HG03565 (cell line): ENCODE data around the gene MKI67.
"Not testable (repeated sequence)": the region's sequence is repeated elsewhere in the genome, so short reads cannot be mapped to it uniquely, and the experiment has no call there.

Source experiments
- ATAC-seq: cut with Tn5 transposase; IDR thresholded peaks from one replicate; pipeline ENCODE4 v1.9.1; 2021; ENCODE audit warnings: mild to moderate bottlenecking, moderate library complexity; ENCODE audit not compliant: unreplicated experiment

The MKI67 gene

GRCh38 chr10:128150561-128150960, 24.3 kb upstream of the MKI67 start:
- no peak for ATAC-seq

GRCh38 chr10:128150045-128150493, 23.8 kb upstream of the MKI67 start:
- ATAC-seq: peak; percentile 73

DNA sequence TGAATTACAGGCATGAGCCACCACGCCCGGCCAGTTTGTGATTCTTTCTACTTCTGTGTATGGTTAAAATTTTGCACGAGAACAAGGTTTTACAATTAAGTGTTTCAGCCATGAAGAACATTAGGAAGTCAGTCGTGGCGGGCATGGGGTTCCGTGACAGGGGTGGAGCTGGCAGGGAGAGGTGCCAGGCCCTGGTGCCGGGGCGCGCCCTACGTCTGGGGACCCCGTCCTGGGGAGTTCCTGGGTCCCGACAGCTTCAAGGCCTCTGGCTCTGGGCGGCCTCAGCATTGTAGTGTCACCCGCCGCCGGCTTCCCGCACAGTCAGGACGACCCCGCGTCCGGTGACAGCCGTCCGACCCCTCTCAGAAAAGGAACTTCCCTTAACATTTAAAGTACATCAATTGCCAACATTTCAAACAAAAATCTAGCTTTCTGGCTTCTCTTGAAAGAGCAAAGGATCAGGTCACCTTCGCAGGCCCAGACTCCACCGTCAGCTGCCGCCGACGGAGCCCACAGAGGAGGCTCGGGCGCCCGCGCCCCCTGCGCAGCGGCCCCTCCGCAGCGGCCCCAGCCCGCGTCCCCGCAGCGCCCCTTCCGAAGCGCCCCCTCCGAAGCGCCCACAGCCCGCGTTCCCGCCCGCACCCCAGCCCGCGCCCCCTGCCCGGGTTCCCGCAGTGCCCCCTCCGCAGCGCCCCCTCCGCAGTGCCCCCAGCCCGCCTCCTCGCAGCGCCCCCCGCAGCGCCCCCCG, 23.2 kb upstream of the MKI67 start:
- ATAC-seq: no peak

- no peak for ATAC-seq
These were observed 21.4 kb upstream of the MKI67 start for GRCh38 chr10:128147669-128148068.

GRCh38 chr10:128147064-128147463, 20.8 kb upstream of the MKI67 start:
- peak; percentile 61 for ATAC-seq

- ATAC-seq: no peak
These were observed 18.3 kb upstream of the MKI67 start for GRCh38 chr10:128144547-128144946.

DNA sequence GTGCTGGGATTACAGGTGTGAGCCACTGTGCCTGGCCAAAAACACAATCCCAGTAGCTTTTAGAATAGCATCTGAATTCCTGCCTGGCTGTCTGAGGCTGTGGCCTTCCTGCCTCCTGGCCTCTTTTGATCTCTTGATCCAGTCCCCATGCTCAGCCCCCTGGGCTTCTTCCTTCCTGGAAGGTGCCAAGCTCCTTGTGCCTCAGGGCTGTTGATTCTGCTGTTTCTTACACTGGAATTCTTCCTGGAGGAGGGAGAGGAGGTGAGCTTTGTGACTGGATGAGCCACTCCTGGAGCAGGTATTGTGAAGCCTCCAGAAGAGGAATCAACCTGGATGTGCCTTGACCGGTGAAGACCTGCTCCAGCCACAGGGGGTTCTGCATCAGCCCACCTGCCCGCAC, 17.3 kb upstream of the MKI67 start:
- no peak for ATAC-seq

- ATAC-seq: no peak
These were observed 14.2 kb upstream of the MKI67 start for GRCh38 chr10:128140425-128140824.

DNA sequence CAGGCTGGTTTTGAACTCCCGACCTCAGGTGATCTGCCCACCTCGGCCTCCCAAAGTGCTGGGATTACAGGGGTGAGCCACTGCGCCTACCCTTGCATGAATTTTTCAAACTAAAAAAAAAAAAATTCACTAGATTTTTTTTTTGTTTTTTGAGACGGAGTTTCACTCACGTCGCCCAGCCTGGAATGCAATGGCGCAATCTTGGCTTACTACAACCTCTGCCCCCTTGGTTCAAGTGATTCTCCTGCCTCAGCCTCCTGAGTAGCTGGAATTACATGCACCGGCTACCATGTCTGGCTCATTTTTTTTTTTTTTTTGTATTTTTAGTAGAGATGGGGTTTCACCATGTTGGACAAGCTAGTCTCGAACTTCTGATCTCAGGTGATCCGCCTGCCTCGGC, 12.2 kb upstream of the MKI67 start:
- not testable (repeated sequence) for ATAC-seq

GRCh38 chr10:128137877-128138276, 11.7 kb upstream of the MKI67 start:
- ATAC-seq: no peak

- ATAC-seq: no peak
These were observed 3.8 kb upstream of the MKI67 start for GRCh38 chr10:128130051-128130450.

GRCh38 chr10:128128582-128128981, 2.4 kb upstream of the MKI67 start:
- ATAC-seq: no peak

DNA sequence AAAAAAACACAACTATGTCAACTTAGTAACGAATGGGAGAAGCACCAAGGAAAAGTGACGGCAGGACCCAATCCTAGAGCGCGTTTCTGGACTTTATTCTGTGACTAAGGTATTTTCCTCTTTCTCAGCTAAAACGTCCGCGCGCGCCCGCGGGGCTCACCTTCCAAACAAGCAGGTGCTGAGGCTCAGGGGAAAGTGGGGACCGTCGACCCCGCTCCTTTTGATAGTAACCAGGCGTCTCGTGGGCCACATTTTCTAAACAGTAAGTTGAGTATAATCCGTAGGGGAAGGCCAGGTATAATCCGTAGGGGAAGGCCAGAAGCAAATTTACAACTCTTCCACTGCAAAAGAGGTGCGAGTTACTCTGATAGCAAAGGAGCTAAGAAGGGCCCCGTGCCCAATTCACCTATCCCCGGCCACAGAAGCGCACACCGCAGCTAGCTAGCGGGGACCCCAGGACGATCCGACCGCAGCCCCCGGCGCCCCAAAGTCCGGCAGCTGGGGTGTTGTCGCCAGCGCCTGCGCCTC, 743 bp downstream of the MKI67 start:
- no peak for ATAC-seq

GRCh38 chr10:128124813-128125403, 1.3 kb downstream of the MKI67 start:
- no peak for ATAC-seq

DNA sequence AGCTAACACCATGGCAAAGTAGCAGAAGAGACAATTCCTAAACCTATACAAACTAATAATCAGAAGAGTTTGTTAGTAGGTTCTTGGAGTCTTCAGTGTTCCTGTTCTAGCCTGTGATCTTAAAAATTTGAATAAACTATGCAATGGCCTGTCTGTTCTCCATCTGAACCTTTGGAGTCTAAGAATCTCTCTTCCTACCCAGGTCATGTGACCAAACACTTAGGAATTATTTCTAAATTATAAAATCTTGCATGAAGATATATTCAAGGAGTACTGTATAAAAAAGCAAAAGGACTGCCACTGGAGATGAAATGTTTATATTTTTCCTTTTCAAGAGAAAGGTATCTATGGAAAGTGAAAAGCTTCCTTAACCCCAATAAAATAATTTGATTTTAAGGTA, 2.4 kb downstream of the MKI67 start:
- ATAC-seq: no peak

- ATAC-seq: no peak
These were observed 3.3 kb downstream of the MKI67 start for GRCh38 chr10:128122931-128123330.

DNA sequence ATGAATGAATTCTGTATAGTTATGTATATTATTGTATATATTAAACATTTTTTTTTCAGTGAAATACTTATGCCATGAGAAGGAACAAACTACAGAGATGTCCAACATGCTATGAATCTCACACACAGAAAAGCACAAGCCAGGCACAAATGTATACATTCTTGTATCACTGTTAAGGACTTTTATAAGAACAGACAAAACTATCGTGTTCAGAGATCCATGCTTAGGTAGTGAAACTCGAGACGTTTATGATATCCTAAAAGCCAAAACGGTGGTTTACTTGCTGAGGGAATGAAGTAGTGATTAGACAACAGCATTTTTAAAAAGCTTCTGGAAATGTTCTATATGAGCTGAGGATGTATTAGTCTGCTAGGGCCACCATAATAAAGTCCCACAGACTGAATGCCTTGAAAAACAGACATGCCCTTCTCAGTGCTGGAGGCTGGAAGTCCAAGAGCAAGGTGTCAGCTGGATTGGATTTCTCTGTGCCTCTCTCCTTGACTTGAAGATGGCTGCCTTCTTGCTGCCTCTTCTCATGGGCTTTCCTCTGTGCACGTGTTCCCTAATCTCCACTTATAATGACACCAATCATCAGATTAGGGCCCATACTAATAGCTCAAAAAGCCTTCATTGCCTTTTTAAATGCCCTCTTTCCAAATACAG, 4.3 kb downstream of the MKI67 start:
- no peak for ATAC-seq

- no peak for ATAC-seq
These were observed 9.2 kb downstream of the MKI67 start for GRCh38 chr10:128116851-128117615.

- no peak for ATAC-seq
These were observed 10.0 kb downstream of the MKI67 start for GRCh38 chr10:128116187-128116586.

DNA sequence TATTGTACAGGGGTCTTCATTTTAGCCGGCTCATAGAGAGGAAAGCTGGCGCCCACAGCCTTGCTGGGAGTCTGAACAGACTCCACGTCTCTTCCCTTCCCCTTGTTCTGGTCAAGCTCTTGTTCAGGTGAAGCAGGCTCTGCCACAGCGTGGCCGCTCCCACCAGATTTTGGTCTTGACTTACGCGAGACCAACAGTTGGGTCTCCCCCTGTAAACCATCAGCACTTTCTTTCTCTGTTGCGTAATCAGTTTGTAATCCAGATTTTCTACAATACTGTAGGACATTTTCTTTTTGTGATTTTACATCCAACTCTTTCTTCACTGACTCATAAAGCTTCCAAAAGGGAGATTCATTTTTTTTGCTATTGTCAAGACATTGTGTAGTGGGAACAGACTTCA, 10.9 kb downstream of the MKI67 start:
- no peak for ATAC-seq

DNA sequence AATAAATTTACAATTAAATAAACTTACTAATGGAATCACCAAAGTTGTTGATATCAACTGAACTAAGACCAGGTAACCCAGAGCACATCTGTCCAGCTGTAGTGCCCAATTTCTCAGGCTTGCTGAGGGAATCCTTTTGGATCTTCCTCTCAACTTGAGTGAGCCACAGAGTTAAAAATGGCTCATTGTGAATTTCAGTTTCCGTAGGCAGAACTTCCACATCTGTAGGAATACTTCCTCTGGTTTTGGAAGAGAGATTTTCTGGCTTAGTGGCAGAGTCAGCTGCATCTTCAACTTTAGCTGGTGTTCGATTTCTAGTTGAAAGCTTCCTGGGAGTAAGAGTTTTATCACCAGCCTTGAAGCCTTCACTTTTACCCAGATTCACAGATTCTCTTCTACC, 11.3 kb downstream of the MKI67 start:
- no peak for ATAC-seq
